Activated naive CD4-positive, alpha-beta T cell treated with Interleukin-2 at 50 U/mL for 16 hours (primary cell): ENCODE measurements around the gene MRPS24.

Experiments used
- DNase-seq: peaks from one replicate; pipeline ENCODE4 v3.0.0-alpha.2; 2020

MRPS24 gene

DNA sequence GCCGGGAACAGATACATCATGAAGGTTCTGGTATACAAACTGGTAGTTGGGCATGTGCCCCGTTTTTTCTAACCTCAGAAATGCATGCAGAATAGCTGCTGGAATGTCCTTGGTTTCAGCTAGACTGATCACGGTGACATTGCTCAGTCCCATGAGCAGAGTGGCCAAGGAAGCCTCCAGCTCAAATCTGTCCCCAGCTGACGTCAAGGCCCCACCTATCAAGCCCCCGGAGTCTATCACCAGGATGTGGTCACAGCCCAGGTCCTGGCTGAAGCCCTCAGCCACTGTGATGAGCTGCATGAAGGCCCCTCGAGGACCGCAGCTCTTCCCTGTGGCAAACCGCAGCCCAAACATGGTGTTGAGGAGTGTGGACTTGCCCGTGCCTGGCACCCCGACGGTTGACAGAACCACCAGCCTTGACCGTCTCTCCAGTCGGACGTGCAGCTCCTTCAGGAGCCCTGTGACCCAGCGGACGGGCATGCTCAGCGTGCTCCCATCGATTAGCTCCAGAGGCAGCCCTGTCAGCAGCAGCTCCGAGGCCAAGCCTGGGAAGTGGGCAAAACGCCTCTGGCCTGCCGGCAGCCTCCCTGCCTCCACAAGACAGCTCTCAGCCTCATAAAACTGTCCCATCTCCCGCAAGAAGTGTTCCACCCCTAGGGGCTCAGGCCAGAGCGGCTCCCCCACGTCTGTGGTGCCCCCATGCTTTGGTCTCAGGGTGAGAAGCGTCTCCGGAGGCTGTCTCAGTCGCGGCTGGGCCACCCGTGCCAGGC lies 7.8 kb upstream of the MRPS24 start:
- DNase-seq, result no peak

- DNase-seq, result no peak
These were observed 6.9 kb upstream of the MRPS24 start for GRCh38 chr7:43876241-43876640.

- DNase-seq, result no peak
These were observed 4.0 kb upstream of the MRPS24 start for GRCh38 chr7:43873300-43873699.

GRCh38 chr7:43872406-43873110 lies 3.2 kb upstream of the MRPS24 start:
- DNase-seq, result no peak

DNA sequence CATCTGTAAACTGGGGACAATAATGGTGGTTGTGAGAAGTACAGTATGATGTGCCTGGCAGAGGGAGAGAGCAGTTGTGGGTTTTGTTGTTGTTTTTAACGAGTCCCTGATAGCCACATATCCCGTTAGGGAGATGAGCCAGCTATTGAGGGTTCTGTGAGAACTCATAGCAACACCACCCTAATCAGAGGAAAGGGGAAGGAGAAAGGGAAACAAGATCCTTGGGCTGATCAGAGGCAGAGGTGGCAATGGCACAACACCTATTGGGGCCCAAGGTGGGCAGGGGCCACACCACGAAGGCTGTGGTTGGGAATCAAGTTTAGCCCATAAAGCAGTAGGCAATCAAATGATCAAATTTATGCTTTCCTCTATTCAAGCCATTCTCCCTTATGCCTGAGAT lies 1.7 kb upstream of the MRPS24 start:
- no peak for DNase-seq

GRCh38 chr7:43870316-43870715 lies 999 bp upstream of the MRPS24 start:
- DNase-seq, result no peak

- peak; percentile 11 for DNase-seq
These were observed 537 bp upstream of the MRPS24 start for GRCh38 chr7:43869867-43870240.

- DNase-seq, result no peak
These were observed 674 bp downstream of the MRPS24 start for GRCh38 chr7:43868681-43869005.

DNA sequence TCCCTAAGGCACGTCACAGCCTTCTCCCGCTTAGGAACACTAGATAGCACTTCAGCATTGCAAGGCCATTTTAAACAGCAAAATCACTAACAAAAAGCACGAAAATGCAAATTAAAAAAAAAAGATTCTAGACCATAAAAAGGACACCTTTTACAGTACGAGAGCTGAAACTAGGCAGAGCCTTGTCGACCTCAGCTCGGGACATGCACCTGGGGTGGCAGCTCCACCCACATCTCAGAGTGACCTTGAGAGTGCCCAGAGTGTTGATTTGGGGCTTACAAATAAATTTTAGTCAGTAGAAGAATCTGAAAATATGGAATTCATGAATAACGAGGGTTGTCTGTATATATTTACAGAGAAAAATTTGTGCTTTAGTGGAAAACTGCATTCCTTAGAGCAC lies 1.1 kb downstream of the MRPS24 start:
- DNase-seq, result no peak

DNA sequence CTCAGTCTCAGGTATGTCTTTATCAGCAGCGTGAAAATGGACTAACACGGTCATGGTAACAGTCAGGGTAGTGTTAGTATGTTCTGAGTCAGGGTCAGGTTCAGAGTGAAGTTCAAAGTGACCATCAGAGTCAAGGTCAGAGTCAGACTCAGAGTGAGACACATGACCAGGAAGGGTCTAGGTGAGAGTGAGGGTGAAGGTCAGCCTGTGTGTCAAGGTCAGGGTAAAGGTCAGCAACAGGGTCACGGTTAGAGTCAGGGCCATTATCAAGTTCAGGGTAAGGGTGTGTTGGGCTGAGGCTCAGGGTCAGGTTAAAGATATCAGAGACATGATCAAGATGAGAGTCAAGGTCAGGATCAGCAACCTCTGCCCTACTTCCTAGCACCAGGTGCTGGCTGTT lies 4.0 kb downstream of the MRPS24 start:
- no peak for DNase-seq

- no peak for DNase-seq
These were observed 5.2 kb downstream of the MRPS24 start for GRCh38 chr7:43864126-43864525.

DNA sequence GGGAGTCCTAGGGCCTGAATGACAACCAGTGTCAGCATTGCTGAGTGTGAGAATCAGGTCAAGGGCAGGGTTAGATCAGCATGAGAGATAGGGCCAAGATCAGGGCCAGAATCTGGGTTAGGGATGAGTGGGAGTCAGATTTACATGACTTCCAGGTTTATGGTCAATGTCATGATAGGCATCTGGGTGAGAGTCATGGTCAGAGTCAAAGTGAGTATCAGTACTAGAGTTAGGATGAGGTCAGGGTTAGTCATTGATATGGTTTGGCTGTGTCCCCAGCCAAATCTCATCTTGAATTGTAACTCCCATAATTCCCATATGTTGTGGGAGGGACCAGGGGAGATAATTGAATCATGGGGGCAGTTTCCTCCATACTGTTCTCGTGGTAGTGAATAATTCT lies 12.3 kb downstream of the MRPS24 start:
- DNase-seq, result no peak

- DNase-seq, result no peak
These were observed 13.0 kb downstream of the MRPS24 start for GRCh38 chr7:43856316-43856715.

DNA sequence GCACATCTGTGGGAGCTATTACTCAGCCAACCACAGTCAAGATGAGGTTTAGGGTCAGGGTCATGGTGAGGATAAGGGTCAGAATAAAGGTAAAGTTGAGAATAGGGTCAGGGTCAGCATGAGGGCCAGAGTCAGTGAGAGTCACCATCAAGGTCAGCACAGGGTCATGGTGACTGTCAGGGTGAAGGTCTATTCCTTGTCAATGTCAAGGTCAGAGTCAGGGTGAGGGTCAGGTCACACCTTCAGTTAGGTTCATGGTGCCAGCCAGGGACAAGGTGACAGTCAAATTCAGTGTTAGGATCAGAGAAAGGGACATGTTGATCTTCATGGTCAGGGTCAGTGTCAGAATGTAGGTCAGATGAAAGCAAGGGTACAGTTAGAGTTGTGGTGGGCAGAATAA lies 14.1 kb downstream of the MRPS24 start:
- no peak for DNase-seq

DNA sequence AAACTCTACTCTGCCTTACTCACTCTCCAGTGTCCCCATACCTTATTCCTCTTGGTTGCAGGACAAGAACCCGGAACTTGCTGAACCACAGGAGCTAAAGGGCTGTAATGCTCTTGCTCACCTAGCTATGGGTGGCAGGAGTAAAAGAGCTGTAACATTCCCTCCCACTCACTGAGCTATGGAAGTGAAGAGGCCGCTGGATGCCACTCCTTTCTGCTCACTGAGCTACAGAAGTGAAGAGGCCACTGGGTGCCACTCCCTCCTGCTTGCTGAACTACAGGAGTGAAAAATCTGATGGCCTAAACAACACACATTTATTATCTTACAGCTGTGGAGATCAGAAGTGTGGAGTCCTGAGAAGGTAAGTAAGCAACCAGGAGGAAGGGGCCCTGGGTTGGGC lies 17.5 kb downstream of the MRPS24 start:
- DNase-seq, result no peak

DNA sequence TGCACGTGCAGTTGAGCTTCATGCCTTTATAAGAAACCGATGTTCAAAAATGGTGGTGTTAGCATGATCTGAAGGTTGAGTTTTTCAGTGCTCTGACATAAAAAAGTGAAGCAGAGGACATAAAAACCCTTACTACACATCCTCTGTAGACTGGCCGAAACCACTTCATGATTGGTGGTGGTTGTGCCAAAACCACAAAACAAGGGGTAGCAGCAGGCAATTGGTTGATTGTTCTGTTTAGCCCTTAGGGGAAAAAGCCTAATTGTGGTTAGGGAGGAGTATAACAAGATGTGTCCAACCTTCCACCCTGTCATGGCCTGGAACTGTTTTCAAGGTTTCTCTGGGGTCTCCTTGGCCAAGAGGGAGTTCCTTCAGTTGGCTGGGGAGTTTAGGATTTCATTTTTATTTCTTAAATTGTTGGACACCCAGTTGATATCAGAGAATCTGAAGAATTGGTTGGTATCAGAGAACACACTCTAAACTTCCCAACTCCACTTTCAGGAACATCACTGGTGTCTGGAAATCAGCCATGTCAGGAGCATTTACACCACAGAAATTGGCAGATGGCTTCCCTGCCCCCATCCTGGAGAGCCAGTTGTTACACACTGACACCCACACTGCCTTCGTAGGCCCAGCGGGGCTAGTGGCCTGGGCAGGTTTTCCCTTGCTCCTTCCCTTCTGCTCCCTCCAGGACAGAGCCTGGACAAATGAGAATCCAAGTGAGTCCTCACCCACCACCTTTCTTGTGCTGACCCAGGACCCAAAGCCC lies 18.8 kb downstream of the MRPS24 start:
- DNase-seq, result no peak

DNA sequence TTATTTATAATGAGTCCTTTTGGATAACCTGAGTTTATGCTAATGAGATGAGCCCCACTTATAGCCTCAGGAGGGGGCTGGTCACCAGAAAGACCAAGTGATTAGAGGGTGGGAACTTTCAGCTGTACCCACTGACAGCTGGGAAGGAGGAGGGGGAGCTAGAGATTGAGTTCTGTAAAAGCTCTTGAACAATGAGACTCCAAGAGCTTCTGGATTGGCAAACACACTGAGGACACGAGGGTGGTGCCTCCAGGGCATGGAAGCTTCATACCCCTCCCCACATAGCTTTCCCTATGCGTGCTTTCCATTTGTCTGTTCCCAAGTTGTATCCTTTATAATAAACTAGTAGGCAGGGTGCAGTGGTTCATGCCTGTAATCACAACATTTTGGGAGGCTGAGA lies 20.3 kb downstream of the MRPS24 start:
- DNase-seq, result no peak

DNA sequence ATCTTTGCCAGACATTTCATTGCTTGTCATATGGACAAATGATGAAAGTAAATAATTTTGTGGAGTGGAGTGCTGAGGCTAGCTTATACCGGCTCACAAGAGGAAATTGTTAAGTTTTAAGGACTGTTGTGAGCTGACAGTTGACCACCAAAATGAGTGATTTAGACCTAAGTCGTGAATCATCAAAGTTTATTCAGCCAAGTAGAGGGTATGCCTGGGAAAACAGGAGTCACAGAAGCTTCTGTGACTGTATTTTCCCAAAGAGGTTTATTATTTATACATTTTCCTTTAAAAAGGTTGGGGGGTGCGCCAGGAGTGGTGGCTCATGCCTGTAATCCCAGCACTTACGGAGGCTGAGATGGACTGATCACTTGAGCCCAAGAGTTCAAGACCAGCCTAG lies 21.8 kb downstream of the MRPS24 start:
- DNase-seq, result no peak

DNA sequence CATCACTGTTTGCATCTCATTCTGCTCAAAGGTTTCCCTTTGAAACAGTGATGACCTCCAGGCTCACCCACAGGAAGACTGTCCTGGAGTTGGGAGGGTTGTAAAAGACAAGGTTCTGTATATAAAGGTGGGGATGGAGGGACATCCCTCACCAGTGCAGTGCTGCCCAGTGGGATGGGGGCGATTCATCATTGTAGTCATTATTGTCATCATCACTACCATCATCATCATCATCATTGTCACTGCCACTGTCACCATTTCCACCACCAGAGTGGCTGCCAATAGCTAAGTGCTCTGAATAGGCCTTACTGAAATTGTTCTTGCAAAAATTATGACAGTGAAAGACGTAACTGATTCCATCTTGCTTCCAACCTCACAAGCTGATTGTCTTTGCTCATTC lies 24.7 kb downstream of the MRPS24 start:
- no peak for DNase-seq

DNA sequence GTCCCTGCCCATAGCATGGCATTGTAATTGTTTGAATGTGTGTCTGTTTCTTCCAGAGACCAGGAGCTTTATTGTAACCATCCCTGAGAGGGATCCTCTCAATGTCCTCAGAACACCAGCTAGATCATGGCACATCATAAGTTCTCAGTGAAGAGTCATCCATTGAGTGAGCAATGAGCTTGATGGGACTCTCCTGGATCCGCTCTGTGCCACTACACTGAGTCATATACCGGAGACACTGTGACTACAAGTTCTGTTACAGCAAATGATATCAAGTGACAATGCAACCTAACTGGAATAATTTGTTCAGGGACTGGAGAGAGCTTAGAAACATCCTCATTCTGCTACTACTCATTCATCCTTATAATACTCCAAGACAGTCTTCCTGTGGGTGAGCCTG lies 25.1 kb downstream of the MRPS24 start:
- DNase-seq, result no peak

DNA sequence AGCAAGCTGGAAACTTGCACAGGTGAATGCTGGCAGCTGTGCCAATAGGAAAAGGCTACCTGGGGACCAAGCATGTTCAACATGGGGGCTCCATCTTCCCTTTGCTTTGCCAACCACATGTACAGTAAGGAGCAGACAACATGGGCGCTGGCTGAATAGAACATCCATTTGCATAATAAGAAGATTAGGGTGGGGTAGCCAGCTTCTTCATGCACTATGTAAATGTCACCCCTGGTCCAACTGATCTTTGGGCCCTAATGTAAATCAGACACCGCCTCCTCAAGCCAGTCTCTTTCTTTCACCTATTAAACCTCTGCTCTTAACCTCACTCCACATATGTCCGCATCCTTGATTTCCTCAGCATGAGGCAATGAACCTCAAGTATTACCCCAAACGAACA lies 26.0 kb downstream of the MRPS24 start:
- DNase-seq, result no peak

DNA sequence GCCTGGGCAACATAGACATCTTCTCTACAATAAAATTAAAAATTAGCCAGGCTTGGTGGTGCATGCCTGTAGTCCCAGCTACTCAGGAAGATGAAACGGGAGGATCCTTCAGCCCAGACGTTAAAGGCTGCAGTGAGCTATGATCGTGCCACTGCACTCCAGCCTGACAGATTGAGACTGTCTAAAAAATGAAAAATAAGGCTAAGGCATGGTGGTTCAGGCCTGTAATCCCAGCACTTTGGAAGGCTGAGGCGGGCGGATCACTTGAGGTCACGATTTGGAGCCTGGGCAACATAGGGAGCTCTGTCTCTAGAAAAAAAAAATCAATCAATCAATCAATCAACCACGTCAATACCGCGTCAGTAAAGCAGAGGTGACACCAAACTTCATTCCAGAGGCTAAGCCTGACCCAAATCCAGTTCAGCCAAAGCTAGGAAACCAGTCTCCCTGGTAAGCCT lies 31.1 kb downstream of the MRPS24 start:
- DNase-seq, result no peak

DNA sequence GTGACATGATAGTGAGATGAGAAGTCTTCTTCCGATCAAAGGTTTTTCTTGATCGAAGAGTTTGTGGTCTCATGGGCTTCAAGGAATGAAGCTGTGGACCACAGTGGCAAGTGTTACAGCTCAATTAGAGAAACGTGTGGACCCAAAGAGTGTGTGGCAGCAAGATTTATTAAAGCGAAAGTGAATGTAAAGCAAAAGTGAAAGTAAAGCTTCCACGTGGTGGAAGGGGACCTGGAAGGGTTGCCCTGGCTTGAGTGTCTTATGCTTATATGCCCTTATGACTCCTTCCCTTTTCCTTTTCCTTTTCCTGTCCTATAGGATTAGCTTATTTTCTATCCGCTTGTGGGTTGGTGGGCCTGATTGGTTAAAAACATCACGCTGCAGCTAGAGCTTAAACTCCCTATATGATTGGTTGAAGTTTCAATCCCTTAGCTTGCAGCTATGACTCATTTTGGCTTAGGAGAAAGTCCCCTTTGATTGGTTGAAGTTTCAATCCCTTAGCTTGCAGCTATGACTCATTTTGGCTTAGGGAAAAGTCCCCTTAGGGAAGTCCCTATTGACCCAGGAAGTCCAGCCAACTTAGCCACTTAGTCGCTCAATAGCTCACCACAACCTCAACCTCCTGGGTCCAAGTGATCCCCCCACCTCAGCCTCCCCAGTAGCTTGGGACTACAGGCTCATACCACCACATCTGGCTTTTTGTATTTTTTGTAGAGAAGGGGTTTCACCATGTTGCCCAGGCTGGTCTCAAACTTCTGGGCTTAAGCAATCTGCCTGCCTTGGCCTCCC lies 34.7 kb downstream of the MRPS24 start:
- DNase-seq, result peak; percentile 46
